Measurements from ENCODE around the gene POLR2B.

POLR2B gene

GRCh38 chr4:57071326-57071725 lies 92.6 kb downstream of the POLR2B start:
- DNase-seq (ENCODE audit: low spot score), result no peak
- Histone ChIP-seq H3K4me3 (no peak overlapping the region), H3K27ac (peak overlapping the region; percentile 41 to 78)
- no peak for TF ChIP-seq CTCF (IDR thresholded peaks at IDR 0.05)

- no peak for DNase-seq (ENCODE audit: low spot score)
- TF ChIP-seq CTCF (IDR thresholded peaks at IDR 0.05), result no peak
- no peak overlapping the region for H3K4me3 ChIP-seq
- peak overlapping the region; percentile 3 to 76 for H3K27ac ChIP-seq
Measured at GRCh38 chr4:57073559-57073958, 94.9 kb downstream of the POLR2B start.

GRCh38 chr4:57074744-57075143 lies 96.0 kb downstream of the POLR2B start:
- DNase-seq (ENCODE audit: low spot score), result no peak

GRCh38 chr4:57075367-57075766 lies 96.7 kb downstream of the POLR2B start:
- DNase-seq (ENCODE audit: low spot score), result no peak
- Histone ChIP-seq H3K27ac (peak overlapping the region; percentile 25 to 76), H3K4me3 (no peak overlapping the region)
- TF ChIP-seq CTCF (IDR thresholded peaks at IDR 0.05), result no peak

More at GRCh38 chr4:57074744-57075143, 96.0 kb downstream of the POLR2B start:
- H3K27ac ChIP-seq, result peak overlapping the region; percentile 43 to 76
- H3K4me3 ChIP-seq, result no peak overlapping the region
- TF ChIP-seq CTCF (IDR thresholded peaks at IDR 0.05), result no peak

- H3K27ac ChIP-seq, result peak overlapping the region; percentile 25 to 68
- no peak for TF ChIP-seq CTCF (IDR thresholded peaks at IDR 0.05)
- DNase-seq (ENCODE audit: low spot score), result no peak
- H3K4me3 ChIP-seq, result no peak overlapping the region
Measured at GRCh38 chr4:57076646-57077045, 98.0 kb downstream of the POLR2B start.

- peak overlapping the region; percentile 18 for H3K4me3 ChIP-seq
- no peak for DNase-seq (ENCODE audit: low spot score)
- no peak for TF ChIP-seq CTCF (IDR thresholded peaks at IDR 0.05)
- H3K27ac ChIP-seq, result peak overlapping the region; percentile 81 to 87
Measured at GRCh38 chr4:57077550-57078343, 99.1 kb downstream of the POLR2B start.

All from coronary artery (tissue), 2 donors.